Measurements from ENCODE around the gene MS4A13.

DNA sequence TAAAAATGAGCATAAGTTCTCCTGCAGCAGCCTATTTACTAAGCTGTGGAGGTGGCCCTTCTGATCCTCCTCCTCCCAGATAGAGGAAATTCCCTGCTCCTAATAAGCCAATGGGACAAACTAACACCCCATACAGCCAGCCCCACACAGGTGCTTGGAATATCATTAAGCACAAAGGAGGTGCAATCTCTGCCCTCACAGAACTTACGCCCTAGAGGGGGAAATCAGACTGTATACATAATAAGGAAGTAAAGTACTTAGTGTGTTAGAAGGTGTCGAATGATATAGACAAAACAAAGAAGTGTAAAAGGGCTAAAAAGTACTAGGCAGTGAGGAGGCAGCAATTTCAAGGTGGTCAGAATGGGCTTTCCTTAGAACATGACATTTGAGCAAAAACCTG is 16.8 kb upstream of the MS4A13 start:
- no peak for TF ChIP-seq EZH2 (IDR thresholded peaks at IDR 0.05; ENCODE audit: insufficient read depth, poor library complexity, severe bottlenecking)
- no peak for TF ChIP-seq EZH2phosphoT487 (IDR thresholded peaks at IDR 0.05; ENCODE audit: insufficient read depth, low read depth)

Data from GM23248 (cell line).